NCI-H1436 treated with DMSO at 0.1 percent for 48 hours (cell line): ENCODE results near the gene TMEM253.

Experiments
- DNase-seq: peaks from one replicate; lab custom pipeline; 2025; lab: John Stamatoyannopoulos, UW

The TMEM253 gene

GRCh38 chr14:21071225-21072030 is 29.4 kb upstream of the TMEM253 start:
- no peak for DNase-seq

- no peak for DNase-seq
Measured at GRCh38 chr14:21072031-21072473, 28.8 kb upstream of the TMEM253 start.

- DNase-seq = no peak
Measured at GRCh38 chr14:21072781-21073339, 28.0 kb upstream of the TMEM253 start.

- DNase-seq = no peak
Measured at GRCh38 chr14:21073921-21074320, 26.9 kb upstream of the TMEM253 start.

- no peak for DNase-seq
Measured at GRCh38 chr14:21074398-21075272, 26.2 kb upstream of the TMEM253 start.

GRCh38 chr14:21075719-21076437 is 25.0 kb upstream of the TMEM253 start:
- no peak for DNase-seq

GRCh38 chr14:21077672-21078071 is 23.2 kb upstream of the TMEM253 start:
- no peak for DNase-seq

- no peak for DNase-seq
Measured at GRCh38 chr14:21078287-21078686, 22.6 kb upstream of the TMEM253 start.

GRCh38 chr14:21078726-21079125 is 22.1 kb upstream of the TMEM253 start:
- DNase-seq = no peak

GRCh38 chr14:21081521-21082142 is 19.2 kb upstream of the TMEM253 start:
- DNase-seq = no peak

- DNase-seq = no peak
Measured at GRCh38 chr14:21083565-21084325, 17.1 kb upstream of the TMEM253 start.

- DNase-seq = no peak
Measured at GRCh38 chr14:21084396-21084795, 16.5 kb upstream of the TMEM253 start.

- no peak for DNase-seq
Measured at GRCh38 chr14:21084998-21085853, 15.6 kb upstream of the TMEM253 start.

GRCh38 chr14:21086908-21087293 is 14.0 kb upstream of the TMEM253 start:
- DNase-seq = no peak

GRCh38 chr14:21087294-21088091 is 13.4 kb upstream of the TMEM253 start:
- no peak for DNase-seq

GRCh38 chr14:21088687-21089086 is 12.2 kb upstream of the TMEM253 start:
- DNase-seq = no peak

- no peak for DNase-seq
Measured at GRCh38 chr14:21089271-21089670, 11.6 kb upstream of the TMEM253 start.

GRCh38 chr14:21089877-21090193 is 11.0 kb upstream of the TMEM253 start:
- DNase-seq = no peak
